ENCODE measurements around the gene HEATR3. TPM values are rescaled to one million over a fixed set of nuclear protein-coding genes. Genes with fewer than 3 reads are reported as not detected.

The HEATR3 gene
- total RNA-seq, 1 donor from 2014 or later, result 10.4 TPM

DNA sequence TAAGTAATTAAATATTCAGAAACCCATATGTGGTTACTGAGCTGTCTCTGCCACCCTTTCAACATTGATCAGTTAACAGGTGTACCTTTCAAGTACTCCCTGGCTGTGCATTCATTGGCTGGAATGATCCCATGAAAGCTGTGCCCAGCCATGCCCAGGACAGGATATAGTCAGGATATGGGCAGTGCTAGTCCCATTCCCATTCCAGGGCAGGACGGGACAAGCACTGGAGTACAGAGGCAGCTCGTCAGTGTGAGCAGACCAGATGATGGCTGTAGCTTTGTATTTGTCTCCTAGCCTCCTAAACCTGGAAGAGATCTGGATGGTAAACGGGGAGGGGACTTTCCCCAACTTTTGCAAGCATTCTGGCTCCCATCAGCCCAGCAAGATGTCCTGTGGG, 22.5 kb downstream of the HEATR3 start:
- intact Hi-C loops (cut with DNase I), result no loop called here

DNA sequence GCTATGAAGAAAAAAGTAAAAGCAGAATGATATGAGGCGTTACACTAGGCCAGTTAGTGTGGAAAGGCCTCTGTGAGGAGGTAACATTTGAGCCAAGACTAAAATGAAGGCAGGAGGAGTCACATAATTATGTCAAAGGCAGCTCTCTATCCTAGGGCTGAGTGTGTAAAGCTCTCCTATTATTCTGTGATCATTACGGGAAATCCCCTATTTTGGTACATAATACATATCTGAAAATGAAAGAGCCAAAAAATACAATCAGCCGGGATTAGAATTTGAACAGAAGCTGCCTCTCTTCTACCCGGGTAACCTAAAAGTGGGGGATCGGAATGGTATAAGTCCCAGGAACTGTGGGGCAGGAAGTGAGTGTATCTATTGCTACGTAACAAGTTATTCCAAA, 27.1 kb downstream of the HEATR3 start:
- Histone ChIP-seq H3K36me3 (peaks cover 9 to 37% of the 10 kb centered on the region in 2 donors), H3K27me3 (no peaks in the 10 kb centered on the region), H3K4me3 (no peak overlapping the region), H3K4me1 (no peaks in the 10 kb centered on the region), H3K27ac (peak overlapping the region in 1 of 2 donors; percentile 34), H3K9me3 (no peaks in the 10 kb centered on the region)
- TF ChIP-seq, protein P1, sequence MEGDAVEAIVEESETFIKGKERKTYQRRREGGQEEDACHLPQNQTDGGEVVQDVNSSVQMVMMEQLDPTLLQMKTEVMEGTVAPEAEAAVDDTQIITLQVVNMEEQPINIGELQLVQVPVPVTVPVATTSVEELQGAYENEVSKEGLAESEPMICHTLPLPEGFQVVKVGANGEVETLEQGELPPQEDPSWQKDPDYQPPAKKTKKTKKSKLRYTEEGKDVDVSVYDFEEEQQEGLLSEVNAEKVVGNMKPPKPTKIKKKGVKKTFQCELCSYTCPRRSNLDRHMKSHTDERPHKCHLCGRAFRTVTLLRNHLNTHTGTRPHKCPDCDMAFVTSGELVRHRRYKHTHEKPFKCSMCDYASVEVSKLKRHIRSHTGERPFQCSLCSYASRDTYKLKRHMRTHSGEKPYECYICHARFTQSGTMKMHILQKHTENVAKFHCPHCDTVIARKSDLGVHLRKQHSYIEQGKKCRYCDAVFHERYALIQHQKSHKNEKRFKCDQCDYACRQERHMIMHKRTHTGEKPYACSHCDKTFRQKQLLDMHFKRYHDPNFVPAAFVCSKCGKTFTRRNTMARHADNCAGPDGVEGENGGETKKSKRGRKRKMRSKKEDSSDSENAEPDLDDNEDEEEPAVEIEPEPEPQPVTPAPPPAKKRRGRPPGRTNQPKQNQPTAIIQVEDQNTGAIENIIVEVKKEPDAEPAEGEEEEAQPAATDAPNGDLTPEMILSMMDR (IDR thresholded peaks at IDR 0.05), result no peak
- intact Hi-C loops (cut with DNase I), result no loop called here
- DNase-seq (ENCODE audit: low spot score in 2 of 2), result no peak

More for the DNA sequence above, 22.5 kb downstream of the HEATR3 start:
- no peak overlapping the region for H3K4me3 ChIP-seq
- H3K27me3 ChIP-seq, result no peaks in the 10 kb centered on the region
- no peaks in the 10 kb centered on the region for H3K4me1 ChIP-seq
- TF ChIP-seq, protein P1 (IDR thresholded peaks at IDR 0.05), result no peak
- no peaks in the 10 kb centered on the region for H3K9me3 ChIP-seq
- DNase-seq (ENCODE audit: low spot score in 2 of 2), result no peak
- H3K27ac ChIP-seq, result no peak overlapping the region
- peaks cover 46 to 61% of the 10 kb centered on the region in 2 donors for H3K36me3 ChIP-seq

DNA sequence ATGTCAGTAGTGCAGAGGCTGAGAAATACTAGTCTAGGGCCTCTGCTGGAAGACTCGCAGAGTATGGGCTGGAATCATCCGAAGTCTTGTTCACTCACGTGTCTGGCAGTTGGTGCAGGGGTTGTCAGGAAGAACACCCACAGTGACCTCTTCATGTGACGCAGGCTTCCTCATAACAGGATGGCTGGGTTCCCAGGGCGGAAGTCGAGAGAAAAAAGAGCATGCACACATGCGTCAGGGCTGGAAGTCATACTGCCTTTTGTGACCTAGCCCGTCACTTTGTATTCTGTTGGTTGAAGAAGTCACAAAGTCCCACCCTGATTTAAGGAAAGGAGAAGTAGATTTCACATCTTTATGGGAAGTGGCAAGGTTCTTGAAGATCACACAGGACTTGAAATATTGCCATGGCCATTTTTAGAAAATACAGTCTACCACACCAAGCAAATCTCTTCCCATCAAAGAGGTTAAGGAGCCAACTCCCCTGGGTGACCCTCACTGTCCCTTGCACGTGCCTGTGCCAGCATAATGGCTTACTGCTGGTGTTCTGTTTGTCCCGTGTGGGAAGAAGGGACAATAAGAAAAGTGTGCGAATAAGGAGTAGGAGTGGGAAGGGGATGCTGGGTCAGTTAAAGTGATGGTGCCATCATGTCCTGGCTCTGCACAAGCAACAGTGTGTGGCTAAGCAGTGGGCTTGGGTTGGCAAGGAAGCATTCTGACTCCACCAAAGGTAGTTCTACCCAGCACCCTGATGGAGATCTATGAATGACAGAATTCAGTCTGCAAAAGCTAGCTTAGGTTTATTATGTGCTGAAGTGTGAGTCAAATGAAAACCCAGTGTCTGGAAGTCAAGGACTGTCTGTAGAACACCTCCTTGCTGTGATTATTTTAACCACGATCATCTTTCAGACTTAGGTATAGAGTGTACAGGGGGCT, 28.1 kb downstream of the HEATR3 start:
- peak; percentile 63 to 85 for DNase-seq (ENCODE audit: low spot score in 2 of 2)
- TF ChIP-seq, protein P1 (IDR thresholded peaks at IDR 0.05), result no peak
- H3K4me1 ChIP-seq, result no peaks in the 10 kb centered on the region
- no peaks in the 10 kb centered on the region for H3K27me3 ChIP-seq
- intact Hi-C loops (cut with DNase I), result no loop called here
- H3K9me3 ChIP-seq, result no peaks in the 10 kb centered on the region
- peak overlapping the region in 1 of 2 donors; percentile 51 for H3K27ac ChIP-seq
- H3K4me3 ChIP-seq, result no peak overlapping the region
- peaks cover 5 to 27% of the 10 kb centered on the region in 2 donors for H3K36me3 ChIP-seq

DNA sequence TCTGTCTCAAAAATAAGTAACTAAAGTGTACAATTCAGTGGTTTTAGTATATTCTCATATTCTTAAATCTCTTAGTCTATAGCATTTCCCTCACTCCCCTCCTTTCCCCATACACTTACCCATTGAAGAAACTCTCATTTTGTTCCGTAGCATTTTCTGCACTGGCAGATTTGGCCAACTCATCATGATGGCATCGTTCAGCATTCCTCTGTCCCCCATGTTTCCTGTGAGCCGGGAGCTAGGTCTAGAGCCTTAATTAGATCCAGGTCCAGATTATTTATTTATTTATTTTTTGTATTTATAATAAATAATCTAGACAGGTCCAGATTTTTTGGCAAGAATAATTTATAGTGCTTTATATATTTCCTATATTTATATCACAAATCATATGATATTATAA, 31.0 kb downstream of the HEATR3 start:
- Histone ChIP-seq H3K27ac (no peak overlapping the region), H3K36me3 (peaks cover 19 to 34% of the 10 kb centered on the region in 2 donors), H3K27me3 (no peaks in the 10 kb centered on the region), H3K9me3 (no peaks in the 10 kb centered on the region), H3K4me3 (no peak overlapping the region), H3K4me1 (no peaks in the 10 kb centered on the region)
- TF ChIP-seq, protein P1 (IDR thresholded peaks at IDR 0.05), result no peak
- DNase-seq (ENCODE audit: low spot score in 2 of 2), result no peak
- intact Hi-C loops (cut with DNase I), result no loop called here

DNA sequence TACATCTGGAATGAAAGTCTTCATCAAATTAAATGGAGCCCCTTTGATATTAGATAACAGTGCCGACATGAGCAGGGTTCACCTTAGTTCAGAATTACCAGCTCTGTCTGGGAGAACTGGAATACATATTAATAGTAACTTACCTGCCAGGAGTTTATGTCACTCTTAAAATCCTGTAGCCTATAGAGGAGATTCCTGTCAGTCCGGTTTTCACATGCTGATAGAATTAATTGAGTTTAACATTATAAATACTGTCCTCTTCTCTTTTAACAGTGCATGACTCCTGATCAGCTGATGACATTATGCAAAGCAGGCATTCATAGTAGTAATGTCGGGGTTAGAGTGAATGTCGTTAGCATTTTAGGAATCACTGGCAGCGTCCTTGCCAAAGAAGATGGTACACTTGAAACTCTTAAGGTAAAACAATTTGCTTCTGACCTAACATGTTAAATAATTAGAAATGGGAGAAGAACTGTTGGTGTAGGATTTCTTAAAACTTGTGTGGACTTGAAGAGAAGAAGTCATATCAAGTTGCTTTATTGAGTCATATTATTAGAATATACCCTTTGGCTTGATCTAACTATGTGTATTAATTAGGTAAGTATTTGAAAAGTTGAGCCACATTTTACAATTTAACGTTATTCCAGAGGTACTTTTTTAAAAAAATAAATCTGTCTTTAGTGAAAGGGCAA, 34.3 kb downstream of the HEATR3 start:
- no peak overlapping the region for H3K4me3 ChIP-seq
- H3K9me3 ChIP-seq, result no peaks in the 10 kb centered on the region
- TF ChIP-seq, protein P1 (IDR thresholded peaks at IDR 0.05), result no peak
- H3K4me1 ChIP-seq, result no peaks in the 10 kb centered on the region
- no peaks in the 10 kb centered on the region for H3K27me3 ChIP-seq
- no peak for DNase-seq (ENCODE audit: low spot score in 2 of 2)
- peaks cover 45 to 57% of the 10 kb centered on the region in 2 donors for H3K36me3 ChIP-seq
- intact Hi-C loops (cut with DNase I), result no loop called here
- H3K27ac ChIP-seq, result no peak overlapping the region

All from ascending aorta (tissue), 2 donors.